ENCODE data around the gene RBM19.

GRCh38 chr12:113929312-113929989 is 36.7 kb downstream of the RBM19 start:
- TF ChIP-seq, protein P1, sequence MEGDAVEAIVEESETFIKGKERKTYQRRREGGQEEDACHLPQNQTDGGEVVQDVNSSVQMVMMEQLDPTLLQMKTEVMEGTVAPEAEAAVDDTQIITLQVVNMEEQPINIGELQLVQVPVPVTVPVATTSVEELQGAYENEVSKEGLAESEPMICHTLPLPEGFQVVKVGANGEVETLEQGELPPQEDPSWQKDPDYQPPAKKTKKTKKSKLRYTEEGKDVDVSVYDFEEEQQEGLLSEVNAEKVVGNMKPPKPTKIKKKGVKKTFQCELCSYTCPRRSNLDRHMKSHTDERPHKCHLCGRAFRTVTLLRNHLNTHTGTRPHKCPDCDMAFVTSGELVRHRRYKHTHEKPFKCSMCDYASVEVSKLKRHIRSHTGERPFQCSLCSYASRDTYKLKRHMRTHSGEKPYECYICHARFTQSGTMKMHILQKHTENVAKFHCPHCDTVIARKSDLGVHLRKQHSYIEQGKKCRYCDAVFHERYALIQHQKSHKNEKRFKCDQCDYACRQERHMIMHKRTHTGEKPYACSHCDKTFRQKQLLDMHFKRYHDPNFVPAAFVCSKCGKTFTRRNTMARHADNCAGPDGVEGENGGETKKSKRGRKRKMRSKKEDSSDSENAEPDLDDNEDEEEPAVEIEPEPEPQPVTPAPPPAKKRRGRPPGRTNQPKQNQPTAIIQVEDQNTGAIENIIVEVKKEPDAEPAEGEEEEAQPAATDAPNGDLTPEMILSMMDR (IDR thresholded peaks at IDR 0.05; ENCODE audit: low read length) = no peak
- TF ChIP-seq EZH2 (IDR thresholded peaks at IDR 0.05; ENCODE audit: borderline replicate concordance, low read length) = no peak
